OCI-LY7 (cell line): ENCODE data around the gene STMP1.

Experiments
- CTCF ChIP-seq: fragments of 200-600 bp; sonication (generic); conservative IDR thresholded peaks from 2 replicates; pipeline ENCODE4 v1.5.1; 2014; ENCODE audit warnings: mild to moderate bottlenecking, antibody characterized with exemption, low read length, moderate library complexity, mixed read lengths
- EZH2phosphoT487 ChIP-seq: fragments of 200-600 bp; sonication (generic); IDR thresholded peaks from 2 replicates; pipeline ENCODE4 v1.6.1; 2018; ENCODE audit warnings: low read depth, borderline replicate concordance, mild to moderate bottlenecking, mixed run types, antibody characterized with exemption, low read length, moderate library complexity, mixed read lengths

DNA sequence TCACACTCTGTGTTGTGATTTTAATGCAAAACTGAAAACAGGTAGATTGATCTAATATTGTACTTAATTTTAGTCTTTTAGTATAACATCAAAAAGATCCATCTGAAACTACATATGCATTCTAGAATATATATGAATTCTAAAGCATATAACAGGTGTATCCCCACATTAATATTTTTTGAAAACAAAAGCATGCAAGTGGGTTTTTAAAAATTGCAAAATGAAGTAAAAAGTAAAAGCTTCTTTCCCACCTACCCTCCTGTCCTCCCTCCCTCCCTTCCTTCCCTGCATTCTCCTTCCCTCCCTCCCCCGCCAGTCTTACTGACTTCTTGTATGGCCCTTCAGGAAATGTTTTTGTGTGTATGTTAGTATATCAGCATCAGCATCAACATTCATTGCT is 14.6 kb upstream of the STMP1 start:
- TF ChIP-seq CTCF = no peak
- no peak for TF ChIP-seq EZH2phosphoT487
